ENCODE data around the gene SOX13.

SOX13 gene

GRCh38 chr1:204072931-204073836, at the start of gene SOX13:
Gene SOX13 (plus strand): TSS chr1:204073115. CDS start chr1:204112916, 39,801 bp downstream.
- no peak within 1 kb of the TSS for H3K4me3 ChIP-seq (ENCODE audit: low read depth, low read length)
- DNase-seq (ENCODE audit: low read depth), result no peak
- no peak for TF ChIP-seq CTCF (IDR thresholded peaks at IDR 0.05; ENCODE audit: low read depth, low read length, missing control alignments)

- H3K4me3 ChIP-seq (ENCODE audit: low read depth, low read length), result no peak overlapping the region
- no peak for DNase-seq (ENCODE audit: low read depth)
- TF ChIP-seq CTCF (IDR thresholded peaks at IDR 0.05; ENCODE audit: low read depth, low read length, missing control alignments), result no peak
Measured at GRCh38 chr1:204025917-204026707, 46.8 kb upstream of the SOX13 start.

GRCh38 chr1:204027446-204027845, 45.5 kb upstream of the SOX13 start:
- DNase-seq (ENCODE audit: low read depth), result no peak
- no peak overlapping the region for H3K4me3 ChIP-seq (ENCODE audit: low read depth, low read length)
- no peak for TF ChIP-seq CTCF (IDR thresholded peaks at IDR 0.05; ENCODE audit: low read depth, low read length, missing control alignments)

- H3K4me3 ChIP-seq (ENCODE audit: low read depth, low read length), result no peak overlapping the region
- no peak for TF ChIP-seq CTCF (IDR thresholded peaks at IDR 0.05; ENCODE audit: low read depth, low read length, missing control alignments)
- no peak for DNase-seq (ENCODE audit: low read depth)
Measured at GRCh38 chr1:204029016-204029415, 43.9 kb upstream of the SOX13 start.

GRCh38 chr1:204031098-204031710, 41.7 kb upstream of the SOX13 start:
- H3K4me3 ChIP-seq (ENCODE audit: low read depth, low read length), result no peak overlapping the region
- no peak for TF ChIP-seq CTCF (IDR thresholded peaks at IDR 0.05; ENCODE audit: low read depth, low read length, missing control alignments)
- no peak for DNase-seq (ENCODE audit: low read depth)

GRCh38 chr1:204032642-204033235, 40.2 kb upstream of the SOX13 start:
- no peak for DNase-seq (ENCODE audit: low read depth)

More at GRCh38 chr1:204032642-204033235, 40.2 kb upstream of the SOX13 start:
- TF ChIP-seq CTCF (IDR thresholded peaks at IDR 0.05; ENCODE audit: low read depth, low read length, missing control alignments), result no peak
- H3K4me3 ChIP-seq (ENCODE audit: low read depth, low read length), result no peak overlapping the region
